ENCODE results near the gene SUSD1.

GRCh38 chr9:112035166-112035826 lies 139.8 kb downstream of the SUSD1 start:
- no peak for TF ChIP-seq EZH2 (IDR thresholded peaks at IDR 0.05; ENCODE audit: borderline replicate concordance, low read depth, low read length, severe bottlenecking)
- no peak for TF ChIP-seq CTCF (IDR thresholded peaks at IDR 0.05; ENCODE audit: extremely low read depth in 1 of 2, insufficient read depth in 1 of 2, low read depth in 1 of 2, low read length in 2 of 2)
- no peak for TF ChIP-seq POLR2A (IDR thresholded peaks at IDR 0.05; ENCODE audit: low read depth, low read length)
- TF ChIP-seq FOS (IDR thresholded peaks at IDR 0.05; ENCODE audit: borderline replicate concordance, insufficient read depth, low read length): no peak
- TF ChIP-seq MYC (IDR thresholded peaks at IDR 0.05; ENCODE audit: low read depth, low read length): no peak
- TF ChIP-seq MAX (IDR thresholded peaks at IDR 0.05; ENCODE audit: insufficient read depth, insufficient read length): no peak
- no peak for TF ChIP-seq JUN (IDR thresholded peaks at IDR 0.05; ENCODE audit: borderline replicate concordance, insufficient read depth, insufficient read length, low read depth)
- no peak for TF ChIP-seq POLR2AphosphoS5 (IDR thresholded peaks at IDR 0.05; ENCODE audit: insufficient read depth, low read depth, low read length)
- no peak for TF ChIP-seq GATA2 (IDR thresholded peaks at IDR 0.05; ENCODE audit: insufficient read depth, insufficient read length, low read depth, low read length)

Measured in endothelial cell of umbilical vein (primary cell).